Measurements from ENCODE around the gene SLX4IP.

- TF ChIP-seq CTCF (tag by site-specific recombination; IDR thresholded peaks at IDR 0.05) (no peak), ZNF274 (IDR thresholded peaks at IDR 0.05; ENCODE audit: low read length) (no peak), ZNF274 (tag by site-specific recombination; IDR thresholded peaks at IDR 0.05; ENCODE audit: borderline replicate concordance) (no peak), ZNF664 (tag by site-specific recombination; IDR thresholded peaks at IDR 0.05) (no peak), WT1 (tag by site-specific recombination; IDR thresholded peaks at IDR 0.05) (no peak), ZNF311 (tag by site-specific recombination; IDR thresholded peaks at IDR 0.05; ENCODE audit: borderline replicate concordance) (no peak), ZNF202 (tag by site-specific recombination; IDR thresholded peaks at IDR 0.05; ENCODE audit: borderline replicate concordance) (no peak), MYNN (tag by site-specific recombination; IDR thresholded peaks at IDR 0.05; ENCODE audit: borderline replicate concordance) (no peak)
- TF ChIP-seq, protein P1, sequence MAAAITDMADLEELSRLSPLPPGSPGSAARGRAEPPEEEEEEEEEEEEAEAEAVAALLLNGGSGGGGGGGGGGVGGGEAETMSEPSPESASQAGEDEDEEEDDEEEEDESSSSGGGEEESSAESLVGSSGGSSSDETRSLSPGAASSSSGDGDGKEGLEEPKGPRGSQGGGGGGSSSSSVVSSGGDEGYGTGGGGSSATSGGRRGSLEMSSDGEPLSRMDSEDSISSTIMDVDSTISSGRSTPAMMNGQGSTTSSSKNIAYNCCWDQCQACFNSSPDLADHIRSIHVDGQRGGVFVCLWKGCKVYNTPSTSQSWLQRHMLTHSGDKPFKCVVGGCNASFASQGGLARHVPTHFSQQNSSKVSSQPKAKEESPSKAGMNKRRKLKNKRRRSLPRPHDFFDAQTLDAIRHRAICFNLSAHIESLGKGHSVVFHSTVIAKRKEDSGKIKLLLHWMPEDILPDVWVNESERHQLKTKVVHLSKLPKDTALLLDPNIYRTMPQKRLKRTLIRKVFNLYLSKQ (tag by site-specific recombination; IDR thresholded peaks at IDR 0.05; ENCODE audit: borderline replicate concordance), result no peak
- TF ChIP-seq, protein P2, sequence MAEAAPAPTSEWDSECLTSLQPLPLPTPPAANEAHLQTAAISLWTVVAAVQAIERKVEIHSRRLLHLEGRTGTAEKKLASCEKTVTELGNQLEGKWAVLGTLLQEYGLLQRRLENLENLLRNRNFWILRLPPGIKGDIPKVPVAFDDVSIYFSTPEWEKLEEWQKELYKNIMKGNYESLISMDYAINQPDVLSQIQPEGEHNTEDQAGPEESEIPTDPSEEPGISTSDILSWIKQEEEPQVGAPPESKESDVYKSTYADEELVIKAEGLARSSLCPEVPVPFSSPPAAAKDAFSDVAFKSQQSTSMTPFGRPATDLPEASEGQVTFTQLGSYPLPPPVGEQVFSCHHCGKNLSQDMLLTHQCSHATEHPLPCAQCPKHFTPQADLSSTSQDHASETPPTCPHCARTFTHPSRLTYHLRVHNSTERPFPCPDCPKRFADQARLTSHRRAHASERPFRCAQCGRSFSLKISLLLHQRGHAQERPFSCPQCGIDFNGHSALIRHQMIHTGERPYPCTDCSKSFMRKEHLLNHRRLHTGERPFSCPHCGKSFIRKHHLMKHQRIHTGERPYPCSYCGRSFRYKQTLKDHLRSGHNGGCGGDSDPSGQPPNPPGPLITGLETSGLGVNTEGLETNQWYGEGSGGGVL (tag by site-specific recombination; IDR thresholded peaks at IDR 0.05), result no peak
Observed at GRCh38 chr20:10565922-10566897, 131.1 kb downstream of the SLX4IP start.

Data from HEK293 (cell line).